ENCODE measurements around the gene CENPN.

Gene CENPN

DNA sequence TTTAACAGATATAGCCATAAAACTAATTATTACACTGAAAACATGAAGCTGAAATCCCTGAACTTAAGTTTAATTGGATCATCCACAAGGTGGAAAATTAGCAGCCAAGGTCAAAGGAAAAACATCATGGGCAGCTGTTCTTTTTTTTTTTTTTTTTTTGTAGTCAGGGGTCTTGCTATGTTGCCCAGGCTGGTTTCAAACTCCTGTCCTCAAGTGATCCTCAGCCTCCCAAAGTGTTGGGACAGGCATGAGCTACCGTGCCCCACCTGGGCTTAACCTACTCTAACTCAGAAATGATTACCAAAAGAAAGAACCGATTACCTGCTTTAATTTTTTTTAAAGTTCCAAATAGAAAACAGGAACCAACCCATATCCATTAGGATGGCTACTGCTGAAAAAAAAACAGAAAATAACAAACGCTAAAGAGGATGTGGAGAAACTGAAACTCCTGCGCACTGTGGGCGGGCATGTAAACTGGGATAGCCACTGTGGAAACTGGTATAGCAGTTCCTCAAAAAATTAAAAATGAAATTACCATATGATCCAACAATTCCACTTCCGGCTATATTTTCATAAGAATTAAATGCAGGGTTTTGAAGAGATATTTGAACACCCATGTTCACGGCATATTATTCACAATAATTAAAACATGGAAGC lies 8.9 kb upstream of the CENPN start:
- no peak for TF ChIP-seq ZNF274 (IDR thresholded peaks at IDR 0.05; ENCODE audit: low read depth, low read length)
- H3K4me3 ChIP-seq (ENCODE audit: low read length) = peak overlapping the region; percentile 65

DNA sequence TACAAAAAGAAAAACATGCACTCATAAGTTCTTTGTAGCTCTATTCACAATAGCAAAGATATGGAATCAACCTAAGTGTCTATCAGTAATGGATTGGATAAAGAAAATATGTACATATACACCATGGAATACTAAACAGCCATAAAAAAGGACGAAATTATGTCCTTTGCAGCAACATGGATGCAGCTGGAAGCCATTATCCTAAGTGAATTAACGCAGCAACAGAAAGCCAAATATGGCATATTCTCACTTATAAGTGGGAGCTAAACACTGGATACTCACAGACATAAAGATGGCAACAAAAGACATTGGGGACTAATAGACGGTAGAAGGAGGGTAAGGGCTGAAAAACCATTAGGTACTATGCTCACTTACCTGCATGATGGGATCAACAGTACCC lies 6.1 kb upstream of the CENPN start:
- TF ChIP-seq ZNF274 (IDR thresholded peaks at IDR 0.05; ENCODE audit: low read depth, low read length) = no peak

DNA sequence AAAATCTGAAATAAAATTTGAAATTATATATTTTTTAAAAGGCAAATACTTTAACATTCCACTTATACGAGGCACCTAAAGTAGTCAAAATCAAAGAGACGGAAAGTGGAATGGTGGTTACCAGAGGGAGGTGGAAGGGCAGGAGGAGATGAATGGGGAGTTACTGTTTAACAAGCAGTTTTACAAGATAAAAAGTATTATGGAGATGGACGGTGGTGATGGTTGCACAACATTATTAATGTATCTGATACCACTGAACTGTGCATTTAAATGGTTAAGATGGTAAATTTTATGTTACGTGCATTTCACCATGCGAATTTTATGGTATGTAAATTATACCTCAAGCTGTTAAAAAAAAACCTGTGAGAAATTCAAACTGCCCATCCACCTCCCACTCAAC lies 5.7 kb upstream of the CENPN start:
- no peak overlapping the region for H3K4me3 ChIP-seq (ENCODE audit: low read length)
- TF ChIP-seq ZNF274 (IDR thresholded peaks at IDR 0.05; ENCODE audit: low read depth, low read length) = no peak

More for the DNA sequence above, 6.1 kb upstream of the CENPN start:
- H3K4me3 ChIP-seq (ENCODE audit: low read length) = no peak overlapping the region

DNA sequence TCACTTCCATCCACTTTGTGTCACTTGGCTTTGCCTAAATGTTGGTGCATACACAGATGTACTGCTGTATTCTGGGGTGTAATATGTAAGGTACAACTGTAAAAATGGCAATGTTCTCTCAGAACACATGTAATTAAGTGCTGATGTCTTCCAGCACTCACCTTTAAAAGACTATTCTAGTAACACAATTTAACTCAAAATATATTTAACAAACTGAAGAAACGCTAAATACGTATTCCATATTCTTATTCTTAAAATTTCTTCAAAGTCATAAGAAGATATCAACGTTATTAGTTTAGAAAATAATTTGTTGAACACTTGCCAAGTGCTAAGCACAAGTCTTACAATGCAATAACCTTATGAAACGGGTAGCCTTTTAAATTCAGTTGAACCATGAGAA lies 4.0 kb upstream of the CENPN start:
- no peak for TF ChIP-seq ZNF274 (IDR thresholded peaks at IDR 0.05; ENCODE audit: low read depth, low read length)
- no peak overlapping the region for H3K4me3 ChIP-seq (ENCODE audit: low read length)

DNA sequence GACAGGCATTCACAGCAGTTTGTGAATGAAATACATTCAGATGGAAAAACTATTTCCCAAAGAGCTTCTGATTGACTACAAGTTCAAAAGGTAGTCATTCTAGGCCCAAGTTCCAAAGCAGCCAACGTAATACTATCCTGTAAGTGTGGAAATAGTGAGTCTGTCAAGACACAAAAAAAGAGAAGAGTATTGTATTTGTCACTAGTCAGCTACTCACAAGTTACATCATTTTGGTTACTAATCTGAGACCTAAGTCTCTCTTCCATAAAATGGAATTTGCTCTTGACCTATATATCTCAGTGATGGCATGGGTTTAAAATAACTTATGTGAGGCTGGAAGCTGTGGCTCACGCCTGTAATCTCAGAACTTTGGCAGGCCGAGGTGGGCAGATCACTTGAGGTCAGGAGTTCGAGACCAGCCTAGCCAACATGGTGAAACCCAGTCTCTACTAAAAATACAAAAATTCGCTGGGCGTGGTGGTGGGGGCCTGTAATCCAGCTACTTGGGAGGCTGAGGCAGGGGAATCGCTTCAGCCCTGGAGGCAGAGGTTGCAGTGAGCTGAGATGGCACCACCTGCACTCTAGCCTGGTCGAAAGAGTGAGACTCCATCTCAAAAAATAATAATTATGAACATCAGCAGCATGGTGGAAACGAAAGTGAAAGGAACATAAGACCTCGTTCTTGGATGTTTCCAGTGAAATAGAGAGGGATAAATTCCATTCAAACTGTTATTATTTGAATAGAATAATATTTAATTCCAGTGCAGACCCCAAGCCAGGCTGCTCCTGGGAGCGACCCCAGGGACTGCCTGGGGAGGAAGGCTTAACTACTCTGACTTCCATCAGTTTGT lies 3.2 kb upstream of the CENPN start:
- no peak for TF ChIP-seq ZNF274 (IDR thresholded peaks at IDR 0.05; ENCODE audit: low read depth, low read length)

DNA sequence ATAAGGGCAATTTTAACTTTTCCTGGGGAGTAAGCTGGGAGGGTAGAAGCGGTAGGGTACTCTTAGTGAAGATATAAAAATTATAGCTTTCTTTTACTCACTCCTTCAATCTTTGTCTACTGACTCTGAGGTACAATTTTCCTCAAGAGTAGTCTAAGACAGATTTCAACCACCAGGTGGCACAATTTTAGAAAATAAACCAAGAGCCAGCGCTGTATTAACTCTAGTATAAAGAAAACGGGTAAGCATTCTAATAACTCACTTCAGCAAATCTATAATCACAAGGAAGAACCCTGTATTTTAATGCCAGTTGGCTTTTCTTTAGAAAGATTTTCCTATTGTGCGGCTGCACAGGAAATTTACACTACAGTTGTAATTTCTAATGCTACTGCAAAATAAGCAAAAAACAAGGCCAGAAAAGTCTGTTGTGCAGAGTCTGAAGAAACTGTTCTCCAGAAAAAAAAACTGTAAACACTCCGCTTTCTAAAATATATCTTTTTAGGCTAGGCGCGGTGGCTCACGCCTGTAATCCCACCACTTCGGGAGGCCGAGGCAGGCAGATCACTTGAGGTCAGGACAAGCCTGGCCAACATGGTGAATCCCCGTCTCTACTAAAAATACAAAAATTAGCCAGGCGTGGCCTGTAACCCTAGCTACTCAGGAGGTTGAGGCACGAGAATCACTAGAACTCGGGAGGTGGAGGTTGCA lies 2.2 kb upstream of the CENPN start:
- H3K4me3 ChIP-seq (ENCODE audit: low read length) = peak overlapping the region; percentile 90
- TF ChIP-seq ZNF274 (IDR thresholded peaks at IDR 0.05; ENCODE audit: low read depth, low read length) = no peak

More for the DNA sequence above, 3.2 kb upstream of the CENPN start:
- H3K4me3 ChIP-seq (ENCODE audit: low read length) = peak overlapping the region; percentile 90

DNA sequence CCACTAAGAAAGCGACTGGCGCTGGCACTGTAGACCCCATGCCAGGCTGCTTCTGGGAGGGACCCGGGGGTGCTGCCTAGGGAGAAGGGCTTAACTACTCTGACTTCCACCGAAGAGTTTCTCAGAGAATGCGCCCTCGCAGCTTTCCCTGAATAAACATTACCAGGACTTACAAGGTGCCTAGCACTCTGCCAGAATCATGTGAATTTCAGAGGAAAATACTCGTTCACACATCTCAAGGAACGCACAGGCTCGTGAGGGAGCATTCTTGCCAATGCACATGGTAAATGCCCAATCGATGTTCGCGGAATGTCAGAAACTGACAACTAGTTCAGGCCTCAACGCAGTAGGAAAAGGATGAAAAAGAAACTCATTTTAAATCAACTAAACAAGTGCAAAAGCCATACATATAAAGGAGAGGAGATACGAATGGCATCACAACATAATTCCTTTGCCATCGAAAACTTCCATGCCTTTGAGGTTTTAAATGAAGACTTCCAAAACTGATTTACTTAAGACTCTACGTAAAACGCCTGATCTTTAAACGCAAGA lies 1.3 kb upstream of the CENPN start:
- peak overlapping the region; percentile 80 for H3K4me3 ChIP-seq (ENCODE audit: low read length)
- no peak for TF ChIP-seq ZNF274 (IDR thresholded peaks at IDR 0.05; ENCODE audit: low read depth, low read length)

DNA sequence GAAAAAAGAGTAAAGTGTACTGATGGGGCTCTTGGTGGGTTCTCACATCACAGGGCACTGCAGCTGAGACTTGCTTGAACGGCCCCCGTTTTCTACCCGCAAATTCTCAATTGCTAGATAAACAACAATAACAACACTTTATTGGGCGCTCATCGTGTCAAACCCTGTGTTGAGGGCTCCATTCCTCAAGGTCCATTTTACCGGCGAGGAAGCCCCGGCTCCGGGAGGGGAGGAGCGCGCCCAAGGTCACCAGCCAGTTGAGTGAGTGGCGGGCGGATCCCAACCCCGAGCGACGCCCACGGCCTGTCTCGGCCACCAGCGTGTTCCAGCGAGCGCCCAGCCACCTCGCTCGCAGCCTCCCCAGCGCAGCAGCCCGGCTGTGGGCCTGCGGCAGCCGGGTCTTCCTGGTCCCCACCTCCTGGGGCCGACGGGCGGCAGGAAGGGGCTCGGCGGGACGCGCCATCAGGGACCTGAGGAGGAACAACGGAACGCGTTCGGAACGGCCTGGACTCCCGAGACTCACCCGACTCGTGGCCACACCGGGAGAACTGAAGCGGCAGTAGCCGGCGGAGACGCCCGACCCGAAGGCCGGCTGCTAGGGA lies 702 bp upstream of the CENPN start:
- no peak for TF ChIP-seq ZNF274 (IDR thresholded peaks at IDR 0.05; ENCODE audit: low read depth, low read length)
- peak overlapping the region; percentile 80 for H3K4me3 ChIP-seq (ENCODE audit: low read length)

DNA sequence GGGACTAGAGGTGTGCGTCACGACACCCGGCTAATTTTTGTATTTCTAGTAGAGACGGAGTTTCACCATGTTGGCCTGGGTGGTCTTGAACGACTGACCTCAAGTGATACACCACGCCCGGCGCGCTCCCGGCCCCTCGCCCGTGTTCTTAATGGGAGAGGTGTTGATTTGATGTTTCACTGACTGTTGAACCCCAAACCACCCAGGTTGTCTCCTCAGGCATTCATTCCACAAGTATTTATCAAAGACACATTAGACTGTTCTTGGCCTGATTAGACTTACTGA lies 1.4 kb downstream of the CENPN start:
- no peak for TF ChIP-seq ZNF274 (IDR thresholded peaks at IDR 0.05; ENCODE audit: low read depth, low read length)
- H3K4me3 ChIP-seq (ENCODE audit: low read length) = peak overlapping the region; percentile 80

DNA sequence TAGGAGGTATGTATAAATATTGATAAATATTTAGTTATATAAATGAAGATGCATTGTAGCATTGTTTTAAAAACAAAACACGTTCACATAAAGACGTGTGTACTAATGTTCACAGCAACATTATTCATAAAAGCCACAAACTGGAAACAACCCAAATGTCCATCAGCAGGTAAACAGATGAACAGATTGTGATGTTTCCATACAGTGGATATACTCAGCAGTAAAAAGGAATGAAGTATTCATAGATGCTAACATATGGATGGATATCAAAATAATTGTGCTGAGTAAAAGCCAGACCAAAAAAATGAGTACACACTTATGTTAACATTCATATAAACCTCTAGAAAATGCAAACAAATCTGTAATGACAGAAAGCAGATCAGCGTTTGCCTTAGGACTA lies 6.0 kb downstream of the CENPN start:
- TF ChIP-seq ZNF274 (IDR thresholded peaks at IDR 0.05; ENCODE audit: low read depth, low read length) = no peak
- no peak overlapping the region for H3K4me3 ChIP-seq (ENCODE audit: low read length)

DNA sequence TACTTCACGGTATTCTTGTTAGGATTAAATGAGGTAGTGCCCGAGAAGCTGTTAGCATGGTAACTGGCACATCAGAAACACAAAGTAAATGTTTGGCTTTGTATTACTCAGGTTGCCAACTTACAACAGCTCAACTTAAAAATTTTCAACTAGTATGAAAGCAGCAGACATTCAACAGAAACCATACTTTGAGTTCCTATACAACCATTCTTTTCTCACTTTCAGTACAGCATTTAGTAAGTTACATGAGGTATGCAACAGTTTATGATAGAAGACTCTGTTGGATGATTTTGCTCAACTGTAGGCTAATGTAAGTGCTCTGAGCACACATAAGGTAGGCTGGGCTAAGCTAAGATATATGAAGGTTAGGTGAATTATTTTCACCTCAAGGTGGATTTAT lies 7.7 kb downstream of the CENPN start:
- TF ChIP-seq ZNF274 (IDR thresholded peaks at IDR 0.05; ENCODE audit: low read depth, low read length) = no peak
- no peak overlapping the region for H3K4me3 ChIP-seq (ENCODE audit: low read length)

DNA sequence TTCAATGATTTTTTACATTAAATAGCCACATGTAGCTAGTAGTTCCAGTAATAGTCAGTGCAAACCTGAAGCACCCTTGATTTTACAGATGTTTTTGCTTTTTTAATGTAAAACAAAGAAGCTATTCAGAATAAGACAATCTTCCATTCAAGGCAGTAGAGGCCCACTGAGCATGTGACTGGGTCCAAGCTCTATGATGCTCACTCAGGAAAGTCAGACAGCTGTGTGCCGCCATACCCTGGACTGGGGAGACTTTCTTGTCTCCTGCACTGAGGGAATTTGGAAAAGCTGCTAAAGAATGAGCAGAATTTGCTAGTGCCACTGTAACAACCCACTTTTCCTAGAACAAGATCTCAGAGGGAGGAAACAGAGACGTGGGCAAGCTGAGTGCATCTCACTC lies 11.5 kb downstream of the CENPN start:
- no peak overlapping the region for H3K4me3 ChIP-seq (ENCODE audit: low read length)
- TF ChIP-seq ZNF274 (IDR thresholded peaks at IDR 0.05; ENCODE audit: low read depth, low read length) = no peak

DNA sequence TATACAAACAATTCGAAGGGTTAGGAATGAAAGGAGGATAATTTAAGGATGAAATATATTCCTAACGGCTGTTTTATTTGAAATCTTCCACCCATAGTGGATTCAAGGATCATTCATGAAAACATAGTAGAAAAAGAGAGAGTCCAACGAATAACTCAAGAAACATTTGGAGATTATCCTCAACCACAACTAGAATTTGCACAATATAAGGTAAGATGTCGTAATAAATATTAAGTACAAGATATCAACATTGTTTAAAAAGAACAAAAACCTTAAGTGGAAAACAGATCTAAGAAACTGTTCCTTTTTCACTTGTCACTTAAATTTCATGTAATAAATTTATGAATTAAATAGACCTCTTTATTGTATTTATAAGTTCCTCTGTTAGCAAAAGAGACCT lies 19.4 kb downstream of the CENPN start:
- no peak for TF ChIP-seq ZNF274 (IDR thresholded peaks at IDR 0.05; ENCODE audit: low read depth, low read length)

DNA sequence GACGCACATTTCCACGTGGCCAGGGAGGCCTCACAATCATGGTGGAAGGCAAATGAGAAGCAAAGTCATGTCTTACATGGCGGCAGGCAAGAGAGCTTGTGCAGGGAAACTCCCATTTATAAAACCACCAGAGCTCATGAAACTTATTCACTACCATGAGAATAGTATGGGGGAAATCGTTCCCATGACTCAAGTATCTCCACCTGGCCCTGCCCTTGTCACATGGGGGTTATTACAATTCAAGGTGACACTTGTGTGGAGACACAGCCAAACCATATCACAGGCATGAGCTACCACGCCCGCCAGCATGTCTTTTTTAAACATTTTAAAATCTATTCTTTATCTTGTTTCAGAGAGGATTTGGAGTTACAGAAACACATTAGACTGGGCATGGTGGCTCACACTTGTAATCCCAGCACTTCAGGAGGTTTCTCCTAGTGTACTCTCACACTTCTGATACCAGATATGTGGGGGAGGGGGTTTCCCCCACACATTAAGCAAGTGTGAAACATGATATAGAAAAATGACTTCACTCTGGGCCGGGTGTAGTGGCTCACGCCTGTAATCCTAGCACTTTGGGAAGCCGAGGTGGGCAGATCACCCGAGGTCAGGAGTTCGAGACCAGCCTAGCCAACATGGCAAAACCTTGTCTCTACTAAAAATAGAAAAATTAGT lies 23.1 kb downstream of the CENPN start:
- no peak overlapping the region for H3K4me3 ChIP-seq (ENCODE audit: low read length)
- no peak for TF ChIP-seq ZNF274 (IDR thresholded peaks at IDR 0.05; ENCODE audit: low read depth, low read length)

More for the DNA sequence above, 19.4 kb downstream of the CENPN start:
- H3K4me3 ChIP-seq (ENCODE audit: low read length) = no peak overlapping the region

All from GM08714 (cell line).